Body of pancreas (tissue), 4 donors: ENCODE results near the gene PAK5.

Source experiments
- CTCF ChIP-seq, 7 experiments: fragments of 450-650 bp in 4 of 7; fragments of 200-600 bp in 3 of 7; sonication (generic) in 3 of 7; IDR thresholded peaks; one replicate each; pipeline ENCODE4 v1.5.1; 2016 to 2019; ENCODE audit warnings: antibody characterized with exemption in 7 of 7
- POLR2A ChIP-seq, 3 donors: fragments of 450-650 bp; IDR thresholded peaks; one replicate each; pipeline ENCODE4 v1.6.1; 2016; ENCODE audit warnings: antibody characterized with exemption in 3 of 3, mild to moderate bottlenecking in 2 of 3

GRCh38 chr20:9817654-9818053 lies 21.2 kb downstream of the PAK5 start:
- TF ChIP-seq CTCF (IDR thresholded peaks at IDR 0.05) (no peak), POLR2A (IDR thresholded peaks at IDR 0.05) (no peak)
